HG03108 (cell line): ENCODE data around the gene TNRC6A.

ENCODE experiments used
- ATAC-seq: cut with Tn5 transposase; IDR thresholded peaks from one replicate; pipeline ENCODE4 v1.9.1; 2021; ENCODE audit warnings: moderate library complexity; ENCODE audit not compliant: unreplicated experiment

The TNRC6A gene

DNA sequence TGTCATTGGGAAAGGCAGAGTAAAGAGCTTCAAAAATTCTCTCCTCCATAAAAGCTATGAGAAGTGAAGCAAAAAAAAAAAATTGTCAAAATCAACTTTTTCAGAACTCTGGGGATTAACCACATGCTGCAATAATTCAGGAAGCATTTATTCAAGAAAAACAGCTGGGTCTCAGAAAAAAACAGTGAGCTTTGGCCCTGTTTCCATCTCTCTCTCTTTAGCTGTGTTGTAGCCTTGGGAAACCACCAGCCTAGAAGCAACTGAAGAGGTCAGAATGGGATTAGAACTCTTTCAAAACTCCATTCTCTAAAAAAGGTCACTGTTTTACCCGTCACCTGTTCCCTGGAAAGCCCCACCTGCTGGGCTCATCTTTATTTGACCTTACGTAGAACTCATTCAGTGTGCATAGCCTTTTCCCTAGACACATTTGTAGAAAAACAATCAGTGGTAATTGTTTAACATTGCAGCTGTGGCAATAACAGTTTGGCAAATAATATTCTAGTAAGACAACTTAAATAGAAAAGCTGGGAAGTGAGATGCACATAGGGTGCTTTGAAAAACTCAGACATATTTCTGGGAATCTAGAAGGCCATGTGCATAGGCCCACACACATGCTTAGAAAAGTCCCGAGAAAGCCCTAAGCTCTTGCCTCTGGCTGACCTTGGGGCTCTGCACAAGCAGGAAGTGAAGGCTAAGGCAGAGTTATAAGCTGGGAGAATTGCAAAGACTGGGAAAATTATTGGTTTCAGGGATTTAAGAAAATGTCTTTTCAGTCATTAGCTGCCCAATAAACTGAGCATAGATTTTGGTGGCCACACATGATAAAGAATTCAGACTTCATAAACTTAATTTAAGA, 134.4 kb downstream of the TNRC6A start:
- ATAC-seq: no peak

GRCh38 chr16:24869033-24869432, 139.6 kb downstream of the TNRC6A start:
- no peak for ATAC-seq

DNA sequence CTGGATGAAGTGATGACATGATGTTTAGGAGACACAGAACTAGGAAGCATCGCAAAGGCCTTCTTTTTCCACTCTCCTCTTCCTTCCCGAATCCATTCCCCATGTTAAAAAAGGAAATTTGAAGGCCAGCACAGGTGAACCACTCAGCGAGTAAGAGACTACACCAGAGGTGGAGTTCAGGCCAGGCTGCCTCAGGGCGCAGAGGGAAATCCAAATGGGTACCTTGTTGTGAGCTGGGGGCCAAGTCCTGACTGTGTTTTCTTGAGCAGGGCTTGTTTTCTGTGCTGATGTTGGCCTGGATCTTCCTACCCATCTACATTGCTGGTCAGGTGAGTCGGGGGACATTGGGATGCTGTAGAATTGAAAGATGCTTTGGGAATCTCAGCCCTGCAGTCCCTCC, 142.4 kb downstream of the TNRC6A start:
- ATAC-seq: no peak

- no peak for ATAC-seq
Measured at GRCh38 chr16:24873028-24873427, 143.6 kb downstream of the TNRC6A start.

- ATAC-seq: no peak
Measured at GRCh38 chr16:24875466-24875865, 146.0 kb downstream of the TNRC6A start.
